ENCODE data around the gene MYO1B. TPM values are rescaled to one million over a fixed set of nuclear protein-coding genes. Genes with fewer than 3 reads are reported as not detected.

MYO1B gene
- total and polyA plus RNA-seq, 2 of the 8 experiments (the other 6 are each of a cell fraction or from before 2014, with no cell fraction given): 15.5 to 61.2 TPM

GRCh38 chr2:191470306-191470705 lies 225.1 kb downstream of the MYO1B start (continued):
- TF ChIP-seq CHD7 (IDR thresholded peaks at IDR 0.05; ENCODE audit: insufficient replicate concordance, low read length) (no peak), CBX5 (IDR thresholded peaks at IDR 0.05; ENCODE audit: low read depth, low read length) (no peak), YY1 (IDR thresholded peaks at IDR 0.05; ENCODE audit: low read depth, low read length) (no peak), BCL11A (IDR thresholded peaks at IDR 0.05; ENCODE audit: low read depth in 2 of 2, low read length in 2 of 2) (no peak), SAP30 (IDR thresholded peaks at IDR 0.05; ENCODE audit: insufficient read depth, insufficient replicate concordance, low read length) (no peak), PHF8 (conservative IDR thresholded peaks at IDR 0.05; ENCODE audit: low read depth, low read length) (no peak), MAX (IDR thresholded peaks at IDR 0.05) (no peak), ASH2L (IDR thresholded peaks at IDR 0.05; ENCODE audit: low read length) (no peak), POLR2AphosphoS5 (IDR thresholded peaks at IDR 0.05; ENCODE audit: low read depth, low read length) (no peak), EZH2 (IDR thresholded peaks at IDR 0.05; ENCODE audit: low read depth, low read length, severe bottlenecking) (no peak), SP2 (IDR thresholded peaks at IDR 0.05; ENCODE audit: low read length) (no peak)

Measured in H1 (cell line).